Measurements from ENCODE around the gene SLC5A6.

The SLC5A6 gene

GRCh38 chr2:27211943-27212625, at the start of gene SLC5A6, which contains the start of gene ATRAID:
Gene SLC5A6 (minus strand): TSS chr2:27212268. CDS start chr2:27207650, 4,618 bp downstream.
Gene ATRAID (plus strand): TSS chr2:27212041. CDS start chr2:27212369, 328 bp downstream.
- peak; percentile 66 to 70 for DNase-seq (ENCODE audit: low read depth in 2 of 2)

- DNase-seq (ENCODE audit: low read depth in 2 of 2): no peak
Measured at GRCh38 chr2:27261241-27261925, 49.3 kb upstream of the SLC5A6 start.

GRCh38 chr2:27258051-27258450, 46.0 kb upstream of the SLC5A6 start:
- DNase-seq (ENCODE audit: low read depth in 2 of 2): no peak

GRCh38 chr2:27256855-27257454, 44.9 kb upstream of the SLC5A6 start:
- no peak for DNase-seq (ENCODE audit: low read depth in 2 of 2)

GRCh38 chr2:27255660-27256059, 43.6 kb upstream of the SLC5A6 start:
- peak; percentile 33 to 45 for DNase-seq (ENCODE audit: low read depth in 2 of 2)

- DNase-seq (ENCODE audit: low read depth in 2 of 2): no peak
Measured at GRCh38 chr2:27255187-27255586, 43.1 kb upstream of the SLC5A6 start.

- DNase-seq (ENCODE audit: low read depth in 2 of 2): no peak
Measured at GRCh38 chr2:27251766-27252165, 39.7 kb upstream of the SLC5A6 start.

- no peak for DNase-seq (ENCODE audit: low read depth in 2 of 2)
Measured at GRCh38 chr2:27250652-27251379, 38.7 kb upstream of the SLC5A6 start.

- no peak for DNase-seq (ENCODE audit: low read depth in 2 of 2)
Measured at GRCh38 chr2:27249891-27250651, 38.0 kb upstream of the SLC5A6 start.

GRCh38 chr2:27249159-27249890, 37.3 kb upstream of the SLC5A6 start:
- DNase-seq (ENCODE audit: low read depth in 2 of 2): no peak

- DNase-seq (ENCODE audit: low read depth in 2 of 2): no peak
Measured at GRCh38 chr2:27247893-27248292, 35.8 kb upstream of the SLC5A6 start.

- no peak for DNase-seq (ENCODE audit: low read depth in 2 of 2)
Measured at GRCh38 chr2:27245626-27246025, 33.6 kb upstream of the SLC5A6 start.

- DNase-seq (ENCODE audit: low read depth in 2 of 2): no peak
Measured at GRCh38 chr2:27245116-27245515, 33.0 kb upstream of the SLC5A6 start.

- no peak for DNase-seq (ENCODE audit: low read depth in 2 of 2)
Measured at GRCh38 chr2:27243391-27244130, 31.5 kb upstream of the SLC5A6 start.

- no peak for DNase-seq (ENCODE audit: low read depth in 2 of 2)
Measured at GRCh38 chr2:27242614-27242951, 30.5 kb upstream of the SLC5A6 start.

GRCh38 chr2:27241761-27242613, 29.9 kb upstream of the SLC5A6 start:
- no peak for DNase-seq (ENCODE audit: low read depth in 2 of 2)

GRCh38 chr2:27240406-27240805, 28.3 kb upstream of the SLC5A6 start:
- no peak for DNase-seq (ENCODE audit: low read depth in 2 of 2)

GRCh38 chr2:27238976-27239375, 26.9 kb upstream of the SLC5A6 start:
- DNase-seq (ENCODE audit: low read depth in 2 of 2): no peak

- DNase-seq (ENCODE audit: low read depth in 2 of 2): no peak
Measured at GRCh38 chr2:27237341-27237945, 25.4 kb upstream of the SLC5A6 start.

Measured in fibroblast of skin of left quadriceps (primary cell).